Measurements from ENCODE around the gene KYAT1.

KYAT1 gene

DNA sequence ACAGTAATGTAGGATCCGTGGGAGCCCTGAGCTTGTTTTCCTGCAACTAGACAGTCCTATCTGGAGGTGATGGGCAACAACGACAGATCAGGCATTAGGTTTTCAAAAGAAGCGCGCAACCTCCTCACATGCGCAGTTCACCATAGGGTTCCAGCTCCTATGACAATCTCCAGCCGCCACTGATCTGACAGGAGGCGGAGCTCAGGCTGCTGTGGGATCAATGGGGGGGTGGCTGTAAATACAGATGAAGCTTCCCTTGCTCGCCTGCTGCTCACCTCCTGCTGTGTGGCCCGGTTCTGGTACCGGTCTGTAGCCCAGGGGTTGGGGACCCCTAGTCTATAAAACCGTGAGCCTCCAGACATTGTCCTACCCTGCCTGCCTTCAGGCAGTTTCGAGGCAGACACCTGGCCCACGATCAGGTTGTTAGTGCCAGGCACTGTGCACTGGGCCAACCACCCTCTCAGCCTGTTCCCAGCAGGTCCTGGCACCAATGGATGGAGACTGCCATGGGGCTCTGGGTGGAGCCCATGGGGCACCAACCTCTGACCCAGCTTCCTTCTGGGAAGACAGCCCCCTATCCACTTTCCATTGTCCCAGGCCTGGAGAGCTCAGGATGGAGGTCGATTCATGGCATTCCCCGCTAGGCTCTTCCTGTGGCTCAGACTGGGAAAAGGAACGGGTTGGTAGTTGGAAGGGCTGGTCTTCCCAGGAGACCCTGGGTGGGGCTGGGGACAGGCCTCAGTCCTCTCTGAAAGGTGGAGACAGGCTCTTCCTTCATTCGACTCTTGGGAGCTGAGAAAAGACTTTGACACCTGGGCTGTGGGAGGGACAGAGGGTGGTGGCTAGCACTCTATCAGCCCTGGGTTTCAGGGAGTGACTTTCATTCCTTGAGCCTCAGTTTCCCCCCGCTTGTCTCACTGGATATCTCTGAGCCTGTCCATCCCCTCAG is 61.8 kb downstream of the KYAT1 start:
- Histone ChIP-seq H3K4me3 (ENCODE audit: insufficient read depth, low read depth, low read length) (peak overlapping the region; percentile 1), H3K9me3 (ENCODE audit: control insufficient read depth, low read length) (no peaks in the 10 kb centered on the region), H3K27me3 (ENCODE audit: control insufficient read depth, insufficient read depth, low read length, poor library complexity, severe bottlenecking) (peaks cover 5% of the 10 kb centered on the region), H3K36me3 (ENCODE audit: control insufficient read depth, insufficient read depth, low read length) (peaks cover 11% of the 10 kb centered on the region), H3K4me1 (ENCODE audit: control insufficient read depth, insufficient read depth, low read length) (peaks cover 7% of the 10 kb centered on the region), H3K27ac (ENCODE audit: insufficient read depth, low read depth, low read length, poor library complexity, severe bottlenecking) (no peak overlapping the region)
- 78 to 80% methylated on average over 18 of the region's 18 CpGs for WGBS, 2 experiments

DNA sequence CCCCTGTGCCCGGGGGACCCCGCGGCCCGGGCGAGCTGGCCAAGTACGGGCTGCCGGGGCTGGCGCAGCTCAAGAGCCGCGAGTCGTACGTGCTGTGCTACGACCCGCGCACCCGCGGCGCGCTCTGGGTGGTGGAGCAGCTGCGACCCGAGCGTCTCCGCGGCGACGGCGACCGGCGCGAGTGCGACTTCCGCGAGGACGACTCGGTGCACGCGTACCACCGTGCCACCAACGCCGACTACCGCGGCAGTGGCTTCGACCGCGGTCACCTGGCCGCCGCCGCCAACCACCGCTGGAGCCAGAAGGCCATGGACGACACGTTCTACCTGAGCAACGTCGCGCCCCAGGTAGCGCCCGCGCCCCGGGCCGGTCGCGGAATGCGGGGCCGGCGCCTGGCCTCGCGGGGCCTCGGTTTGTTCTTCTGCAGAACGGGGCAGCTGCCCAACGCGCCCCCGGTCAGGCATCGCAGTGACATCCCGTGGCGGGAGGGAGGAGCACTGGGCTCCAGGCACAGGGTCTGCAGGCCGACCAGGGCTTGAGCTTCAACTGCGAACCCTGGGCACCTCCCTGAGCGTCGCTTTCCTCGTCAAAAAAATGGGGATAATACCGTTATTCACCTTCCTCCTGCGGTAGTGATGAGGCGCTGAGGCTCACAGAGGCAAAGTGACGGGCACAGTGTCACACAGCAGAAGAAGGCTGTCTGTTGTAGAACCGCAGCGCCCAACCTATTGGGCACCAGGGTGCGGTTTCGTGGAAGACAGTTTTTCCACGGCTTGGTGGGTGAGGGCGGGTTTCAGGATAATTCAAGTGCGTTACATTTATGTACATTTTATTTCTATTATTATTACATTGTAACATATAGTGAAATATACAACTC is 62.7 kb downstream of the KYAT1 start:
- 7 to 11% methylated on average over 86 to 90 of the region's 90 CpGs for WGBS, 2 experiments
- H3K27me3 ChIP-seq (ENCODE audit: control insufficient read depth, insufficient read depth, low read length, poor library complexity, severe bottlenecking) = peaks cover 5% of the 10 kb centered on the region
- no peaks in the 10 kb centered on the region for H3K9me3 ChIP-seq (ENCODE audit: control insufficient read depth, low read length)
- peaks cover 3% of the 10 kb centered on the region for H3K36me3 ChIP-seq (ENCODE audit: control insufficient read depth, insufficient read depth, low read length)
- peaks cover 7% of the 10 kb centered on the region for H3K4me1 ChIP-seq (ENCODE audit: control insufficient read depth, insufficient read depth, low read length)
- H3K27ac ChIP-seq (ENCODE audit: insufficient read depth, low read depth, low read length, poor library complexity, severe bottlenecking) = no peak overlapping the region
- H3K4me3 ChIP-seq (ENCODE audit: insufficient read depth, low read depth, low read length) = peak overlapping the region; percentile 59

DNA sequence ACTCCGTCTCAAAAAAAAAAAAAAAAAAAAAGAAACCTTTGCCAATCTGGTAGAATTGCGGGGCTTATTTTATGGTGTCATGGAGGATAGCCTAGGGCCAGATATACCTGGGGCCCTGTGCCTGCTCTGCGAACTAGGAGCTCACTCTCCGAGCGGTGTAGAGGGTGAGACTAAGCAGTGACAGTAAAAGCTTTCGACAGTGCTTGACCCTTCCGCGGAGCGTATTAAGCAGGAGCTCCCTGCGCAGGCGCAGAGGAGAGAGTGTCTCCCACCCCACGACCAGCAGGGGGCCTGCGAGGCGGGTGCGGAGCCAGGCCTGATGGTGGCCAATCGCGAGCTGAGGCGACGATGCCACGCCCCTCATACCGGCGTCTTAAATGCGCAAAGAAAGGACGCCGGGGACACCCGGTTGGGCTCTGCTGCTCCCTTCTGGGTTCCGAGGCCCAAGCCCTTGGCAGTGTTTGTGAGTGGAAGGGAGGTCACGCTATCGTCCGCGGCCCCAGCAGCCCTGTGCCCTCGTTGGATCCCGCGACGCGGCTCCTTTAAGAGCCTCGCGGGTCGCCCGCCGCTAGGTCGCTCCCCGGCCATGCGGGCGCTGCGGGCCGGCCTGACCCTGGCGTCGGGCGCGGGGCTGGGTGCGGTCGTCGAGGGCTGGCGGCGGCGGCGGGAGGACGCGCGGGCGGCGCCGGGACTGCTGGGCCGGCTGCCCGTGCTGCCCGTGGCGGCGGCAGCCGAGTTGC is 63.5 kb downstream of the KYAT1 start, which contains the start of gene ENDOG:
TSS of gene ENDOG (plus strand) at position 402 of the 740 bp plus-strand sequence. CDS start at position 587, 185 bp downstream.
- H3K27me3 ChIP-seq (ENCODE audit: control insufficient read depth, insufficient read depth, low read length, poor library complexity, severe bottlenecking) = peaks cover 5% of the 10 kb centered on the region
- no peaks in the 10 kb centered on the region for H3K36me3 ChIP-seq (ENCODE audit: control insufficient read depth, insufficient read depth, low read length)
- peak within 1 kb of the TSS; percentile 59 for H3K4me3 ChIP-seq (ENCODE audit: insufficient read depth, low read depth, low read length)
- H3K9me3 ChIP-seq (ENCODE audit: control insufficient read depth, low read length) = no peaks in the 10 kb centered on the region
- peak within 1 kb of the TSS; percentile 55 for H3K27ac ChIP-seq (ENCODE audit: insufficient read depth, low read depth, low read length, poor library complexity, severe bottlenecking)
- peaks cover 7% of the 10 kb centered on the region for H3K4me1 ChIP-seq (ENCODE audit: control insufficient read depth, insufficient read depth, low read length)
- WGBS, 2 experiments = 1 to 2% methylated on average over 70 of the region's 70 CpGs

DNA sequence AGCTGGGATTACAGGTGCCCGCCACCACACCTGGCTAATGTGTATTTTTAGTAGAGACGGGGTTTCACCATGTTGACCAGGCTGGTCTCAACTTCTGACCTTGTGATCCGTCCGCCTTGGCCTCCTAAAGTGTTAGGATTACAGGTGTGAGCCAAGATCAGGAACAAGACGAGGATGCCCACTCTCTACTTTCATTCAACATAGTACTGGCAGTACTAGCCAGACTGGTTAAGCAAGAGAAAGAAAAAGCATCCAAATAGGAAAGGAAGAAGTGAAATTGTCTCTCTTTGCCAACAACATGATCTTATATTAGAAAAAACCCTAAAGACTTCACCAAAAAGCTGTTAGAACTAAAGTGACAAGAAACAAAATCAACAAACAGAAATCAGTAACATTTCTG is 70.9 kb downstream of the KYAT1 start:
- Histone ChIP-seq H3K9me3 (ENCODE audit: control insufficient read depth, low read length) (no peaks in the 10 kb centered on the region), H3K4me3 (ENCODE audit: insufficient read depth, low read depth, low read length) (no peak overlapping the region), H3K36me3 (ENCODE audit: control insufficient read depth, insufficient read depth, low read length) (peaks cover 12% of the 10 kb centered on the region), H3K27ac (ENCODE audit: insufficient read depth, low read depth, low read length, poor library complexity, severe bottlenecking) (no peak overlapping the region), H3K4me1 (ENCODE audit: control insufficient read depth, insufficient read depth, low read length) (no peaks in the 10 kb centered on the region), H3K27me3 (ENCODE audit: control insufficient read depth, insufficient read depth, low read length, poor library complexity, severe bottlenecking) (no peaks in the 10 kb centered on the region)
- WGBS, 2 experiments = 82% methylated on average over 5 of the region's 5 CpGs

DNA sequence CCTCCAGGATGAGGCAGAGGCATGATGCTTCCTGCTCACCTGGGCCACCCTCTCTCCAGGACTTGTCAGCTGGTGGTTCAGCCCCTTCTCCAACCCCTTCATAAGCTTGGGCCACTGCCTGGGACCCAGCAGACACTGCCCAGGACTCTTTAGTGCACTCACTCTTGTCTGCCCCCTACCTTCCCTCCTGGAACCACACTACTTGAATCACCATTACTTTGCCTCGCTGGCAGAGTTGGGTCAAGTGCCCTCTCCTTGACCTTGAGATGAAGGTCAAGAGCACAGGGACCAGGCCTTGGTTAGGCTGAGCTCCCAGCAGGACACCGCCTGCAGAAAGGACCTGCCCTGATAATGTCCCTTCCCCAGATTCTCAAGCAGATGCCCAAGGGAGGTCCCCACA is 71.9 kb downstream of the KYAT1 start:
- Histone ChIP-seq H3K4me3 (ENCODE audit: insufficient read depth, low read depth, low read length) (no peak overlapping the region), H3K27me3 (ENCODE audit: control insufficient read depth, insufficient read depth, low read length, poor library complexity, severe bottlenecking) (no peaks in the 10 kb centered on the region), H3K9me3 (ENCODE audit: control insufficient read depth, low read length) (no peaks in the 10 kb centered on the region), H3K36me3 (ENCODE audit: control insufficient read depth, insufficient read depth, low read length) (peaks cover 19% of the 10 kb centered on the region), H3K27ac (ENCODE audit: insufficient read depth, low read depth, low read length, poor library complexity, severe bottlenecking) (no peak overlapping the region), H3K4me1 (ENCODE audit: control insufficient read depth, insufficient read depth, low read length) (no peaks in the 10 kb centered on the region)
- WGBS, 2 experiments = 84 to 94% methylated on average over 2 of the region's 2 CpGs

- Histone ChIP-seq H3K36me3 (ENCODE audit: control insufficient read depth, insufficient read depth, low read length) (peaks cover 19% of the 10 kb centered on the region), H3K4me3 (ENCODE audit: insufficient read depth, low read depth, low read length) (no peak overlapping the region), H3K4me1 (ENCODE audit: control insufficient read depth, insufficient read depth, low read length) (no peaks in the 10 kb centered on the region), H3K27ac (ENCODE audit: insufficient read depth, low read depth, low read length, poor library complexity, severe bottlenecking) (no peak overlapping the region), H3K9me3 (ENCODE audit: control insufficient read depth, low read length) (no peaks in the 10 kb centered on the region), H3K27me3 (ENCODE audit: control insufficient read depth, insufficient read depth, low read length, poor library complexity, severe bottlenecking) (no peaks in the 10 kb centered on the region)
- 93 to 94% methylated on average over 12 of the region's 12 CpGs for WGBS, 2 experiments
These were observed 72.6 kb downstream of the KYAT1 start for GRCh38 chr9:128809036-128809599.

DNA sequence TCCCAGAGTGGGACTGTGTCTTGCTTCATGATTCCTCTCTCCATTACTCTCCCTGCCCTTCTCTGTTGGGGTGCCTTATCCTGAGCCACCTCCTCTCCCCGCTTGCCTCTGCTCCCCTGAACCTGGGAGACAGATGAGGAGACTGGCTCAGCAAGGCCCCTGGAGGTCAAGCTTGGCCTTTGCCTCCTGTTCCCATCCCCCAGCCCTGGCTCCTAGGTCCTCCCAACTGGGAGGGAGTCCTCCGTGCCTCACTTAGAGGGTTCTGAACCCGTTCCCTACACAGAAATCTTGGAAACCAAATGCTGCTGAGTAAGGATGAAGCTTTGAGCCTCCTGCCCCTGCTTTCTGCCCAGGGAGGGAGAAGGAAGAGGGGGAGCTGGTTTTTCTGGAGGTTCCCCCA is 73.2 kb downstream of the KYAT1 start:
- no peaks in the 10 kb centered on the region for H3K4me1 ChIP-seq (ENCODE audit: control insufficient read depth, insufficient read depth, low read length)
- no peaks in the 10 kb centered on the region for H3K9me3 ChIP-seq (ENCODE audit: control insufficient read depth, low read length)
- peaks cover 19% of the 10 kb centered on the region for H3K36me3 ChIP-seq (ENCODE audit: control insufficient read depth, insufficient read depth, low read length)
- 95 to 97% methylated on average over 3 of the region's 3 CpGs for WGBS, 2 experiments
- H3K27me3 ChIP-seq (ENCODE audit: control insufficient read depth, insufficient read depth, low read length, poor library complexity, severe bottlenecking) = no peaks in the 10 kb centered on the region
- H3K4me3 ChIP-seq (ENCODE audit: insufficient read depth, low read depth, low read length) = no peak overlapping the region
- no peak overlapping the region for H3K27ac ChIP-seq (ENCODE audit: insufficient read depth, low read depth, low read length, poor library complexity, severe bottlenecking)

- Histone ChIP-seq H3K27ac (ENCODE audit: insufficient read depth, low read depth, low read length, poor library complexity, severe bottlenecking) (no peak overlapping the region), H3K4me1 (ENCODE audit: control insufficient read depth, insufficient read depth, low read length) (no peaks in the 10 kb centered on the region), H3K9me3 (ENCODE audit: control insufficient read depth, low read length) (no peaks in the 10 kb centered on the region), H3K4me3 (ENCODE audit: insufficient read depth, low read depth, low read length) (no peak overlapping the region), H3K36me3 (ENCODE audit: control insufficient read depth, insufficient read depth, low read length) (peaks cover 19% of the 10 kb centered on the region), H3K27me3 (ENCODE audit: control insufficient read depth, insufficient read depth, low read length, poor library complexity, severe bottlenecking) (no peaks in the 10 kb centered on the region)
- 87 to 88% methylated on average over 14 of the region's 14 CpGs for WGBS, 2 experiments
These were observed 73.9 kb downstream of the KYAT1 start for GRCh38 chr9:128807827-128808226.

DNA sequence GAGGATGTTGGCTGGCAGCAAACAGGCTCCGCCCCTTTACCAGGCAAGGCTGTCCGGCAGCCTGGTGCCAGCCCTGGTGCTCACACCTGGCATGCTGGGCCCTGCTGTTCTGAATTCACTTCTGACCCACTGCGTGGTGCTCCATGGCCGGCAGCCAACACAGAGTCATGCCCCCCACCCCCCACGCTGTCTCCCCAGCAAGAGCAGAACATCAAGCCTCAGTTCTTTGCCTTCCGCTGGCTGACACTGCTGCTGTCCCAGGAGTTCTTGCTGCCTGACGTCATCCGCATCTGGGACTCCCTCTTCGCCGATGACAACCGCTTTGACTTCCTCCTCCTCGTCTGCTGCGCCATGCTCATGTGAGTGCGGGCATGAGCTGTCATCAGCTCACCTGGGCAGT is 76.1 kb downstream of the KYAT1 start:
- Histone ChIP-seq H3K4me1 (ENCODE audit: control insufficient read depth, insufficient read depth, low read length) (no peaks in the 10 kb centered on the region), H3K4me3 (ENCODE audit: insufficient read depth, low read depth, low read length) (no peak overlapping the region), H3K27ac (ENCODE audit: insufficient read depth, low read depth, low read length, poor library complexity, severe bottlenecking) (no peak overlapping the region), H3K36me3 (ENCODE audit: control insufficient read depth, insufficient read depth, low read length) (peaks cover 19% of the 10 kb centered on the region), H3K9me3 (ENCODE audit: control insufficient read depth, low read length) (no peaks in the 10 kb centered on the region), H3K27me3 (ENCODE audit: control insufficient read depth, insufficient read depth, low read length, poor library complexity, severe bottlenecking) (no peaks in the 10 kb centered on the region)
- 91 to 93% methylated on average over 14 of the region's 14 CpGs for WGBS, 2 experiments

Measured in ectodermal cell (in vitro differentiated cells).